Keratinocyte (primary cell): ENCODE measurements around the gene TMEM271. TPM values are rescaled to one million over a fixed set of nuclear protein-coding genes. Genes with fewer than 3 reads are reported as not detected.

Source experiments
- DNase-seq: peaks from one replicate; pipeline ENCODE4 v3.0.0-alpha.2; 2011; ENCODE audit warnings: low read depth, missing footprints, low spot score
- FAIRE-seq: peaks from 2 replicates; lab custom pipeline; 2011; peaks lifted over from hg19 to GRCh38; lab: Jason Lieb, UNC
- H2AFZ ChIP-seq: 2 replicates; pipeline ENCODE4 v1.6.0; 2012; ENCODE audit warnings: low read length, control low read depth, inconsistent platforms; ENCODE audit not compliant: control insufficient read depth
- H3K27ac ChIP-seq: 2 replicates; pipeline ENCODE4 v1.5.1; 2011; ENCODE audit warnings: low read length; ENCODE audit not compliant: control insufficient read depth, insufficient read depth
- H3K27me3 ChIP-seq: 3 replicates; pipeline ENCODE4 v1.6.0; 2011; ENCODE audit warnings: low read length; ENCODE audit not compliant: control insufficient read depth, insufficient read depth; ENCODE audit errors: extremely low read depth
- H3K36me3 ChIP-seq, 2 experiments: 2 replicates in 1 of 2; 3 replicates in 1 of 2; pipeline ENCODE4 v1.5.1; 2011; ENCODE audit warnings: low read length in 2 of 2, mild to moderate bottlenecking in 1 of 2; ENCODE audit not compliant: control insufficient read depth in 2 of 2, insufficient read depth in 2 of 2; ENCODE audit errors: extremely low read depth in 1 of 2
- H3K4me1 ChIP-seq: 3 replicates; pipeline ENCODE4 v1.5.1; 2011; ENCODE audit warnings: low read length; ENCODE audit not compliant: control insufficient read depth, insufficient read depth; ENCODE audit errors: extremely low read depth
- H3K4me2 ChIP-seq: 3 replicates; pipeline ENCODE4 v1.6.0; 2011; ENCODE audit warnings: low read depth, low read length; ENCODE audit not compliant: control insufficient read depth, insufficient read depth; ENCODE audit errors: extremely low read depth
- H3K4me3 ChIP-seq, 3 experiments: fragments of 200-600 bp in 1 of 3; sonication (generic) in 1 of 3; 2 replicates in 2 of 3; 3 replicates in 1 of 3; pipeline ENCODE4 v1.5.1; 2011 to 2016; ENCODE audit warnings: low read length in 3 of 3, mild to moderate bottlenecking in 3 of 3, control low read depth in 2 of 3, inconsistent platforms in 1 of 3, low read depth in 1 of 3, mixed read lengths in 1 of 3, mixed run types in 1 of 3, moderate library complexity in 1 of 3; ENCODE audit not compliant: control insufficient read depth in 2 of 3, insufficient read depth in 2 of 3; ENCODE audit errors: extremely low read depth in 1 of 3
- H3K79me2 ChIP-seq: 2 replicates; pipeline ENCODE4 v1.6.0; 2012; ENCODE audit warnings: low read length; ENCODE audit not compliant: control insufficient read depth, insufficient read depth
- H3K9ac ChIP-seq: 3 replicates; pipeline ENCODE4 v1.6.0; 2011; ENCODE audit warnings: low read length; ENCODE audit not compliant: control insufficient read depth, insufficient read depth; ENCODE audit errors: extremely low read depth
- H3K9me1 ChIP-seq: 3 replicates; pipeline ENCODE4 v1.6.0; 2011; ENCODE audit warnings: low read length; ENCODE audit not compliant: control insufficient read depth, insufficient read depth; ENCODE audit errors: extremely low read depth
- H3K9me3 ChIP-seq: 2 replicates; pipeline ENCODE4 v1.5.1; 2012; ENCODE audit warnings: low read depth, low read length; ENCODE audit not compliant: control insufficient read depth
- H4K20me1 ChIP-seq: 3 replicates; pipeline ENCODE4 v1.6.0; 2011; ENCODE audit warnings: low read length; ENCODE audit not compliant: control insufficient read depth, insufficient read depth; ENCODE audit errors: extremely low read depth
- CTCF ChIP-seq, 3 experiments: IDR thresholded peaks in 1 of 3; conservative IDR thresholded peaks in 1 of 3; optimal IDR thresholded peaks in 1 of 3; 2 replicates in 2 of 3; 3 replicates in 1 of 3; pipeline versions ENCODE3 to v1.5.1; 2011; ENCODE audit warnings: low read length in 3 of 3, mild to moderate bottlenecking in 3 of 3, moderate library complexity in 2 of 3, control low read depth in 1 of 3, inconsistent platforms in 1 of 3; ENCODE audit not compliant: insufficient read depth in 2 of 3; ENCODE audit errors: extremely low read depth in 1 of 3
- EZH2 ChIP-seq: IDR thresholded peaks from one replicate; pipeline ENCODE4 v1.6.1; 2012; ENCODE audit warnings: inconsistent platforms, mild to moderate bottlenecking, low read length, moderate library complexity
- dilution Hi-C: fragments of 300-500 bp; cut with MboI; formaldehyde crosslinking; loops from one replicate; pipeline ENCODE4 v1.7.0; 2020; ENCODE audit warnings: low sequenced_read_pairs; ENCODE audit not compliant: extremely low pct_ligation_motif_present
- polyA plus RNA-seq, 5 experiments: library from polyadenylated mRNA; depleted of rRNA in 3 of 5; stranded (reverse) in 3 of 5; stranded (forward) in 1 of 5; unstranded in 1 of 5; fragments of >200 nt; gene quantifications; 1 replicate in 1 of 5; 2 replicates in 3 of 5; 3 replicates in 1 of 5; pipeline versions ENCODE4 v1.2.1 to v1.2.3, GENCODE V29; 2011 to 2012; ENCODE audit warnings: missing spikeins in 2 of 5, low read depth in 1 of 5, low replicate concordance in 1 of 5

The TMEM271 gene
- polyA plus RNA-seq, 1 donor (not counting 4 experiments of a cell fraction or from before 2014, with no cell fraction given), result not detected

GRCh38 chr4:581181-581580 lies 5.1 kb upstream of the TMEM271 start:
- no peaks in the 10 kb centered on the region for H3K36me3 ChIP-seq
- H3K4me3 ChIP-seq, result no peak overlapping the region
- peaks cover 3% of the 10 kb centered on the region for H4K20me1 ChIP-seq
- no peak overlapping the region for H3K27ac ChIP-seq
- TF ChIP-seq CTCF (optimal IDR thresholded peaks at IDR 0.05 in 1 of 3, IDR thresholded peaks at IDR 0.05 in 1 of 3, conservative IDR thresholded peaks at IDR 0.05 in 1 of 3; ENCODE audit: extremely low read depth in 1 of 3, insufficient read depth in 2 of 3, low read length in 3 of 3) (no peak), EZH2 (no peak)
- FAIRE-seq (no peak), DNase-seq (no peak)
- no peaks in the 10 kb centered on the region for H3K9me1 ChIP-seq
- no peaks in the 10 kb centered on the region for H3K9me3 ChIP-seq
- dilution Hi-C loops, result no loop called here
- H3K79me2 ChIP-seq, result no peaks in the 10 kb centered on the region
- H3K4me2 ChIP-seq, result no peak overlapping the region
- no peak overlapping the region for H2AFZ ChIP-seq
- H3K4me1 ChIP-seq, result peaks cover 10% of the 10 kb centered on the region
- no peak overlapping the region for H3K9ac ChIP-seq
- H3K27me3 ChIP-seq, result peaks cover 35% of the 10 kb centered on the region

GRCh38 chr4:579543-580175 lies 3.6 kb upstream of the TMEM271 start:
- FAIRE-seq (no peak), DNase-seq (no peak)
- peaks cover 3% of the 10 kb centered on the region for H4K20me1 ChIP-seq
- no peak overlapping the region for H3K9ac ChIP-seq
- no peak overlapping the region for H2AFZ ChIP-seq
- H3K27me3 ChIP-seq, result peaks cover 43% of the 10 kb centered on the region
- no peaks in the 10 kb centered on the region for H3K9me3 ChIP-seq
- H3K9me1 ChIP-seq, result no peaks in the 10 kb centered on the region
- no peak overlapping the region for H3K27ac ChIP-seq
- TF ChIP-seq CTCF (optimal IDR thresholded peaks at IDR 0.05 in 1 of 3, IDR thresholded peaks at IDR 0.05 in 1 of 3, conservative IDR thresholded peaks at IDR 0.05 in 1 of 3; ENCODE audit: extremely low read depth in 1 of 3, insufficient read depth in 2 of 3, low read length in 3 of 3) (no peak), EZH2 (no peak)
- H3K4me2 ChIP-seq, result no peak overlapping the region
- no peak overlapping the region for H3K4me3 ChIP-seq
- peaks cover 10% of the 10 kb centered on the region for H3K4me1 ChIP-seq
- no peaks in the 10 kb centered on the region for H3K79me2 ChIP-seq
- no peaks in the 10 kb centered on the region for H3K36me3 ChIP-seq
- dilution Hi-C loops, result no loop called here
